ENCODE data around the gene NKAIN2.
"Not testable (repeated sequence)": the region's sequence is repeated elsewhere in the genome, so short reads cannot be mapped to it uniquely, and the experiment has no call there.

NKAIN2 gene

DNA sequence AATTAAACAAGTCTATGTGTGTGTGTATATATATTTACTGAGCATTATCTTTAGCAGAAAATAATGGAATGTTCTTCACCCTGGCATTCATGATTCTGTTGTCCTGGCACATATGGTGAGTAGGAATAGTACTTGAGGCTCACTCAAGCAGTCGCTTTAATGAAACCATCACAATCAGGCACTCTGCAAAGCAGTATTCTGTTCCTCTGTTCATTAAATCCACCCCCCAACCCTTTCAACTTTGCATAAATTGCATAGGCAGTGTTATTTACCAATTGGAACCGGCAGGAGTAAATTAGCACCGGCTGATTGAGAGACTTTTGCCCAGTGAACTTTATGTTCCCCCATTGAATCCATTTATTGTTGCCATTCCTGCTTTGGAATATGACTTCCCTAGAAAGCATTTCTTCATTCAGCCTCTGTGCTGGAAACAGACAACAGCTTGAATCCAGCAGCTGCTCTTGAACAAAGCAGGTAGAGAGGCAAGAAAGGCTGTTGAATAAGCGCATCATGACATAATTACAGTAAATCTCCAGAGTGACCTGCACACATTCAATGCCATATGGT lies 890.6 kb downstream of the NKAIN2 start:
- no peak for DNase-seq (ENCODE audit: low spot score)

GRCh38 chr6:124699038-124699437 lies 895.4 kb downstream of the NKAIN2 start:
- no peak for DNase-seq (ENCODE audit: low spot score)

DNA sequence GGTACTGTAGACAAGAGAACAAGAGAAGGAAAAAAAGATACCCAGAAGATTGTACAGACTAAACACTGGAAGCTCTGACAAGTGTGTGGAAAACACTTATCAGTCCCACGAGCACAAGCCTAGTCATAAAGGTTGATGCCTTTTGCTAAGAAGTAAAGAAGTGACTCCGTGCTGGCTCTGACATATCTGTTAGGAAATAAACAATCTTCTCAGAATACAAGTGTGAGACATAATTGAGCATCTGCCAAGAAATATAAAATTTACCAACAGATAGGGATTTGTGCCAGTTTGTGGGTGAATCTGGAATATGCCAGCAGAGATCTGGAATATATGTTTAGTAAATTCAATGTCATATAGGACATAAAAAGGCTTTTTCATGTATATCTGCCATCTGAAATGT lies 899.9 kb downstream of the NKAIN2 start:
- DNase-seq (ENCODE audit: low spot score), result no peak

- not testable (repeated sequence) for DNase-seq (ENCODE audit: low spot score)
Measured at GRCh38 chr6:124712532-124712931, 908.9 kb downstream of the NKAIN2 start.

DNA sequence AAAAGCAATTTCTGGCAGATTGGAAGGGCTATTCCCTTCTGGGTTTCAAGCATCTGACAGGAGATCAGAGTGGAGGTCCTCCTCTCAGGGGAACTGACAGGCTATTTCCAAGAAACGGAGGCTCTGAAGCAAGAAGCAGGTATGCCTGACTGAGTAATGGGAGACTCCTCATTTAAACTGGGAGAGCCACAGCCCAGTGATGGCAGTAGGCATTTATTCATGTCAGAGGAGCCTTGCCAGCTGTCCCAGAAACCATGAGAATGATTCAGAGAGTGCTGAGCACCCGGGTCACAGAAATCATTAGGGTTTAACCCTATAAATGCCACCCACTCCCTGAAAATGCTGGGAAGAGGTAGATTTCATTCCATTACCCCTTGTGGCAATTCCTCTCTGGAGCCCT lies 911.1 kb downstream of the NKAIN2 start:
- no peak for DNase-seq (ENCODE audit: low spot score)

GRCh38 chr6:124719913-124720312 lies 916.2 kb downstream of the NKAIN2 start:
- DNase-seq (ENCODE audit: low spot score), result no peak

GRCh38 chr6:124721331-124721730 lies 917.7 kb downstream of the NKAIN2 start:
- DNase-seq (ENCODE audit: low spot score), result no peak

DNA sequence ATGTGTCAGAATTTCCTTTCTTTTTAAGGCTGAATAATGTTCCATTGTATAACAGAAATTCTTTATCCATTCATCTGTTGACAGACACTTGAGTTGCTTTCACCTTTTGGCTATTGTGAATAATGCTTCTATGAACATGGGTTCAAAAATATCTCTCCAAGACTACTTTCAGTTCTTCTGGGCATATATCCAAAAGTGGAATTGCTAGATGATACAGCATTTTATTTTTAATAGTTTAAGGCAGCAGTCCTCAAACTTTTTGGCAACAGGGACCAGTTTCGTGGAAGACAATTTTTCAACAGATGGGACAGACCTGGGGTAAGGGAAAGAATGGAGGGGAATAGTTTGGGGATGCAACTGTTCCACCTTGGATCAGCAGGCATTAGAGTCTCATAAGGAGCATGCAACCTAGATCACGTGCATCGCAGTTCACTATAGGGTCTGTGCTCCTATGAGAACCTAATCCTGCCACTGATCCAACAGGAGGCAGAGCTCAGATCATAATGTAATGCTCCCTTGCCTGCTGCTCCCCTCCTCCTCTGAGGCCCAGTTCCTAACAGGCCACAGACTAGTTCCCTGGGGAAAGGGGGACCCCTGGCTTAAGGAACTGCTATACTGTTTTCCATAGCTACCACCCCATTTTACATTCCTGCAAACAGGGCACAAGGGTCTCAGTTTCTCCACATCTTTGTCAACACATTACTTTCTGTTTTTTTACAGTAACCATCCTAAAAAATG lies 918.6 kb downstream of the NKAIN2 start:
- no peak for DNase-seq (ENCODE audit: low spot score)

GRCh38 chr6:124723671-124724070 lies 920.0 kb downstream of the NKAIN2 start:
- no peak for DNase-seq (ENCODE audit: low spot score)

- DNase-seq (ENCODE audit: low spot score), result not testable (repeated sequence)
Measured at GRCh38 chr6:124737804-124738203, 934.1 kb downstream of the NKAIN2 start.

GRCh38 chr6:124738482-124738881 lies 934.8 kb downstream of the NKAIN2 start:
- DNase-seq (ENCODE audit: low spot score), result no peak

GRCh38 chr6:124741341-124741740 lies 937.7 kb downstream of the NKAIN2 start:
- no peak for DNase-seq (ENCODE audit: low spot score)

GRCh38 chr6:124742971-124743370 lies 939.3 kb downstream of the NKAIN2 start:
- no peak for DNase-seq (ENCODE audit: low spot score)

GRCh38 chr6:124743420-124743819 lies 939.8 kb downstream of the NKAIN2 start:
- no peak for DNase-seq (ENCODE audit: low spot score)

- DNase-seq (ENCODE audit: low spot score), result no peak
Measured at GRCh38 chr6:124747349-124747748, 943.7 kb downstream of the NKAIN2 start.

DNA sequence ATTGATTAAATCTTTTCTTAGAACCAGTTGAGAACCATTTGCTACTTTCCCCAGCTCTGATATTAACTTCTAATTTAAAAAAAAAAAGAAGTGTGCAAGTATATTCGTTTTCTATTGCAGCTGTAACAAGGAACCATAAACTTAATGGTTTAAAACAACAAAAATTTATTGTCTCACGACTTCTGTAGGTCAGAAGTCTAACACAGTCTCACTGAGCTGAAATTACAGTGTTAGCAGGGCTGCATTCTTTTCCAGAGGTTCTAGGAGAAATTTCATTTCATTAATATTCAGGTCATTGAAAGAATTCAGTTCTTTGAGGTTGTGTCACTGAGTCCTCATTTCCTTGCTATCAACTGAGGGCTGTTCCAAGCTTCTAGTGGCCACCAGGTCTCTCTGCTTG lies 945.1 kb downstream of the NKAIN2 start:
- DNase-seq (ENCODE audit: low spot score), result no peak

DNA sequence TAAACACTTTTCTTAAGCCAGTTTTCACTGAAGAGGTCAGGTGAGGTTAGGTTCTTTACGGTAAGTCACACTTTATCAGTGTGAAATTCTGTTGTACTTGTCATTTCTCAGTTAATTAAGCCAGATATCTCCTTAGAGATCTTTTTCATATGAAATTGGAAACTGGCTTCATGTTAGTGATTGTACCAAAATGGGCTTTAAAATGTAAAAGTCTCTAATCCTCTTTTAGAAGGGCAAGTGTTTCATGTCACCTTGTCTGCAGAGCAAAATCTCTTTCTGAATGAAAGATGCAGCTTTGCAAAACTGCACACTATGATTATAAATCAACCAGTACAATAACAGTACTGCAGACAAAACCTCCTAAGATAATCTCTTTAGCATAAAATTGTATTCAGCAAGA lies 949.3 kb downstream of the NKAIN2 start:
- DNase-seq (ENCODE audit: low spot score), result no peak

DNA sequence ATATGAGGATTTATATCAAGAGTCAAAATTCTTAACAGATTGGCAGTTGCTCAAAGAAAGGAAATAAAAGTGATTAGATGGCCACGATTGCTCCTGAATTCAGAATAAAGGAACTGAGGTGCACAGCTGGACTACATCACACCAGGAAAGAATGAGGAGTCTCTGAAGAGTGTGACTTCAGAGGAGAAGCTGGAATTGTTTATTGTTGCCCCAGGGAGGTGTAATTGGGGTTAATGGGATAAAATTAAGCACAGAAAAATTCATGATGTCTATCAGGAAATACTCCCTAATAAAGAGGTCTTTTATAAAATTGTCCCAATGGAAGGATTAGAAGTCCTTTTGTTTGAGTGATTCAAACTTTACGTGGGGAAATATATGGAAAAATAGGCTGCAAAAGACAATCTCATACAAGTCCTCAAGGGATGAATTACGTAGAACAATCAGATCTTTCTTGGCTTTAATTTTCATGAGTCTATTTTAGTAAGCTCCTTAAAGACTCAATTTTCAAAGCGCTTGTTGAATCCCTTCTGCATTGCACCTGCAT lies 950.0 kb downstream of the NKAIN2 start:
- DNase-seq (ENCODE audit: low spot score), result no peak

DNA sequence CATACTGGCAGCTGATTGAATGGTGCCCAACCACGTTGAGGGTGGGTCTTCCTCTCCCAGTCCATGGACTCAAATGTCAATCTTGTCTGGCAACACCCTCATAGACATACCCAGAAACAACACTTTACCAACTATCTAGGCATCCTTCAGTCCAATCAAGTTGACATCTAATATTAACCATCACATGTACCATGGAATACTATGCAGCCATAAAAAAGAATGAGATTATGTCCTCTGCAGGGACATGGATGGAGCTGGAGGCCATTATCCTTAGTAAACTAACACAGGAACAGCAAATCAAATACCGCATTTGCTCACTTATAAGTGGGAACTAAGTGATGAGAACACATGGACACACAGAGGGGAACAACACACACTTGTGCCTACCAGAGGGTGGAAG lies 951.7 kb downstream of the NKAIN2 start:
- no peak for DNase-seq (ENCODE audit: low spot score)

DNA sequence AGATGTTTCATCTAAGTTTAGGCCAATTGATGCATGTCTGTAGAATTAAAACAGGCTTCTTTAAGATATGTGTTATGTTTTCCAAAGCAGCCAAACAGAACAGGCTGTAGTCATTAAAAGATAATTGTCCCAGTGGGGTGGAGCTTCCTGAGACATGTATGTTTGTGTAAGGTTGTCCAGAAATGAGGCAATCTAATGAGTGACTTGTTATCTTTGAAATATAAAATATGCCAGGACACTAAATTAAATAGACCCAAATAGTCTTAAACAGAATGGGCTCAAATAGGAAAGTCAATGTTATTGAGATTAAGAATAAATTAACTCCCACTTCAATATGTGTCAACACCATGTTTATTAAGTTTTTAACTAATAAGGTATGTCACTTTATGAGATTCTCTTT lies 953.9 kb downstream of the NKAIN2 start:
- no peak for DNase-seq (ENCODE audit: low spot score)

- no peak for DNase-seq (ENCODE audit: low spot score)
Measured at GRCh38 chr6:124758663-124759062, 955.0 kb downstream of the NKAIN2 start.

DNA sequence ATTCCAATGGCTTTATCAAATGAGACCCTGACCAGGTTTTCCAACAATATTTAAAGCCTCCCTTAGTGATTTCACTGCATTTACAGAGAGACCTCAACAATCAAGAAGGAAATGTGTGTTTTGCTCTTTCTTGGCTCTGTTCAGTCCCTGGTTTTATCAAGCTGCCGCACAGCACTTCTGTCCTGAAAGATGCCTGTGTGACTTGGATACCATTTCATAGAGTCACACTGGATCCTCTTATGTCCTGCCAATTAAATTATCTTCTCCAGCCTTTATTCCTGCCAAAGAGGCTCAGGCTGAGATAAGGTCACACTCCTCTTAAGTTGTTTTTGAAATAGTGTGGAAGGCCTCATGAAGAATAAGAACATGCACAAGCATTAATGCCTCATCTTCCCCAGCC lies 961.6 kb downstream of the NKAIN2 start:
- DNase-seq (ENCODE audit: low spot score), result no peak

GRCh38 chr6:124768224-124768623 lies 964.6 kb downstream of the NKAIN2 start:
- DNase-seq (ENCODE audit: low spot score), result no peak
